Pancreas (tissue), 10 donors: ENCODE results near the gene ACER1. TPM values are rescaled to one million over a fixed set of nuclear protein-coding genes. Genes with fewer than 3 reads are reported as not detected.

Source experiments
- ATAC-seq, 4 donors: fragments of 200-7000 bp; cut with Tn5 transposase; one replicate each; pipeline versions ENCODE4 v1.8.0 to v1.9.1; 2020; ENCODE audit warnings: mild to moderate bottlenecking in 4 of 4, moderate library complexity in 4 of 4
- DNase-seq, 6 donors: peaks; one replicate each; pipeline ENCODE4 v3.0.0-alpha.2; 2020
- FAIRE-seq: peaks from 2 replicates; lab custom pipeline; 2012; peaks lifted over from hg19 to GRCh38; lab: Jason Lieb, UNC
- H3K27ac ChIP-seq, 4 donors: fragments of 200-600 bp; sonication (generic); 1 replicate in 3 of 4; 2 replicates in 1 of 4; pipeline versions ENCODE4 v1.5.0 to v1.8.0; 2020
- H3K27me3 ChIP-seq, 4 donors: fragments of 200-600 bp; one replicate each; pipeline ENCODE4 v1.8.0; 2021
- H3K36me3 ChIP-seq, 3 donors: fragments of 200-600 bp; sonication (generic) in 1 of 3; one replicate each; pipeline versions ENCODE4 v1.5.0 to v1.8.0; 2020 to 2021
- H3K4me1 ChIP-seq, 3 donors: fragments of 200-600 bp; one replicate each; pipeline ENCODE4 v1.8.0; 2021
- H3K4me3 ChIP-seq, 4 donors: fragments of 200-600 bp; sonication (generic) in 2 of 4; one replicate each; pipeline versions ENCODE4 v1.5.0 to v1.8.0; 2020 to 2021
- H3K9me3 ChIP-seq, 4 donors: fragments of 200-600 bp; one replicate each; pipeline ENCODE4 v1.8.0; 2021
- CTCF ChIP-seq, 4 donors: fragments of 200-600 bp; sonication (generic) in 3 of 4; IDR thresholded peaks; one replicate each; pipeline versions ENCODE4 v1.5.0 to v1.8.0; 2021; ENCODE audit warnings: antibody characterized with exemption in 4 of 4
- WGBS, 2 donors: extraction: QIAGEN DNeasy Blood & Tissue Kit; methylation state at CpG; one replicate each; pipeline ENCODE4 v1.1.7; 2013; 5-methylcytosine and 5-hydroxymethylcytosine counted together
- intact Hi-C, 3 donors: fragments of 100-400 bp; cut with DNase I; formaldehyde crosslinking; loops; one replicate each; pipeline versions ENCODE4 v1.11.1 to v1.14.2; 2022
- polyA plus RNA-seq, 2 donors: library from polyadenylated mRNA; stranded (reverse); fragments of 200-250 nt; gene quantifications; one replicate each; pipeline ENCODE4 v1.2.3, GENCODE V29; 2013
- total RNA-seq, 6 donors: library from RNA; stranded (reverse); fragmentation: NEBNext Ultra II Directional in 4 of 6; extraction: Animal tissue kit (Norgen Biotek cat#: 25700) in 4 of 6; gene quantifications; one replicate each; pipeline versions ENCODE4 v1.2.1 to v1.2.4, GENCODE V29; 2021 to 2023
- donor health status: healthy with polysubstance abuse.
- donor health status: DM: no; HTN: no; CAD: no; lungs with moderate emphysema.
- donor health status: DM: no; HTN: no; CAD: no.
- donor health status: control.
- donor health status: control.
- donor health status: Bipolar disorder and iron deficiency.
- donor health status: DM: yes; HTN: yes; CAD: no.
- donor health status: DM: no; HTN: no; CAD: no.
- donor health status: DM: no; HTN: no; CAD: no.
- donor health status: DM: yes; HTN: yes; CAD: no.

Gene ACER1
- total and polyA plus RNA-seq, 8 donors: not detected

DNA sequence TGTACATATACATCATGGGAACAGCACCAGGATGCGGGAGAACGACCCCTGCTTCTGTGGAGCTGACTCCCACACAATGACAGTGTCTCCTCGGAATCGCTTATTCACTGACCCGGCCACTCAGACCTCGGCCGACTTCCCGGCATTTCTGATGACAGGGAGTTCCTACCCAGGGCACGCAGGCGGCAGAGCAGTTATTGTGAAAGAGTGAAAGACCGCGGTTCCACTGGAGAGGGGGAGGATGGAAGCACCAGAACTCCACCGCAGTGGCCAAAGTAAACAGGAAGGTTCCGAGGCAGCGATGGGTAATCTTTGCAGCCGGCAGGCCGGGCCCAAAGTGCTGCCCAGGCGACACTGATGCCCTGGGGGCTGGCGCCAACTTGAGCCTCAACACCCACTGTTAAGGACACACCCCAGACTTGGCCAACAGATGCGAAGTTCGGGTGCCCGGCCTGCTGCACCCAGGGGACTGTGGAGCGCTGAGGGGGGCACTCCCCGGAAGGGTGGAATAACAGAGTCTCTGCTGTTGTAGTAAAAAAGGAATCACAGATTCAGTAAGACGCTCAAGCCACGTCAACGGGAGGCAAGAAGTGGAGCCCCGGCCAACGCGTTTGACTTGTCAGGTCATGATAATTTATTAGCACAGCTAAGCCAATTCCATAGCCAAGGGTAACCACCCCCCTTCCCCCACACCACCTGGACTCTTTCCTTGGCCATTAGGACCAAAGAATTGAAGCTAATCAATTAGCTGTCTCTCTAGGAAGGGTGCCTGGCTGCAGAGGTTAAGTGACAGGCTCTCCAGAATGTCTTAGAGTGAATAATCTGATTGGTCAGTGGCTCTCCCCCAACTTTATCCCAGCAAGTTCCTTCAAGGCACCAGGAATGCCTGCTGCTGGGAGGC lies 59.5 kb downstream of the ACER1 start:
- 1 to 4% methylated on average over 30 of the region's 30 CpGs for WGBS, 2 donors
- no peak for TF ChIP-seq CTCF (IDR thresholded peaks at IDR 0.05)
- peak; percentile 76 to 81 (median 79) for ATAC-seq
- Histone ChIP-seq H3K27me3 (no peaks in the 10 kb centered on the region), H3K4me1 (peaks cover 37 to 58% (median 47%) of the 10 kb centered on the region in 3 donors), H3K9me3 (no peaks in the 10 kb centered on the region), H3K4me3 (peak overlapping the region in 2 of 4 donors; percentile 15 to 21), H3K27ac (peak overlapping the region; percentile 50 to 81 (median 66)), H3K36me3 (peaks cover 0 to 12% (median 0%) of the 10 kb centered on the region in 3 donors)
- peak; percentile 71 to 86 (median 77) for DNase-seq
- no peak for FAIRE-seq
- intact Hi-C loops: no loop called here

- intact Hi-C loops: no loop called here
- DNase-seq: no peak
- Histone ChIP-seq H3K4me1 (peaks cover 37 to 52% (median 46%) of the 10 kb centered on the region in 3 donors), H3K9me3 (no peaks in the 10 kb centered on the region), H3K4me3 (peak overlapping the region in 2 of 4 donors; percentile 15 to 21), H3K36me3 (peaks cover 0 to 13% (median 0%) of the 10 kb centered on the region in 3 donors), H3K27ac (peak overlapping the region; percentile 50 to 81 (median 66)), H3K27me3 (no peaks in the 10 kb centered on the region)
- no peak for ATAC-seq
- FAIRE-seq: no peak
- 67 to 76% methylated on average over 22 of the region's 22 CpGs for WGBS, 2 donors
- no peak for TF ChIP-seq CTCF (IDR thresholded peaks at IDR 0.05)
These were observed 60.4 kb downstream of the ACER1 start for GRCh38 chr19:6272913-6273600.

DNA sequence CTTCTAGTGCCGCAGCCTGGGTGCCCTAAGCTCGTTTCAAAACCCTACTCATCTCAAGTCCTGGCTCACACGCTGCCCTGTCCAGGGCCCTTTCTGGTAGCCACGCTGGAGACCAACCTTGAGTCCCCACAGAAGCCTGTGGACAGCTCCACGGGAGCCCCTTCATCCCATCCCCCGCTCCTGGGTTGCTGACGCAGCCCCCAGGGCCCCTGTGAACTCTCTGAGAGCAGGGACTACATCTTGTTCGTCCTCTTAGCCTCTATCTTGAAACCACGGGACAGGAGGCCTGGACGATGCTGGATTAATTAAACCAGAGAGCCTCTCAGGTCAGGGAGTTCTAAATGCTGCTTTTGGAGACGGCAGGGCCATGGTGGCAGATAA lies 61.0 kb downstream of the ACER1 start:
- Histone ChIP-seq H3K36me3 (peaks cover 0 to 13% (median 0%) of the 10 kb centered on the region in 3 donors), H3K9me3 (no peaks in the 10 kb centered on the region), H3K27ac (peak overlapping the region in 3 of 4 donors; percentile 1 to 81 (median 58)), H3K4me1 (peaks cover 37 to 46% (median 45%) of the 10 kb centered on the region in 3 donors), H3K4me3 (no peak overlapping the region), H3K27me3 (no peaks in the 10 kb centered on the region)
- intact Hi-C loops: no loop called here
- ATAC-seq (no peak), DNase-seq (no peak), FAIRE-seq (no peak)
- no peak for TF ChIP-seq CTCF (IDR thresholded peaks at IDR 0.05)
- 36 to 43% methylated on average over 11 of the region's 11 CpGs for WGBS, 2 donors

DNA sequence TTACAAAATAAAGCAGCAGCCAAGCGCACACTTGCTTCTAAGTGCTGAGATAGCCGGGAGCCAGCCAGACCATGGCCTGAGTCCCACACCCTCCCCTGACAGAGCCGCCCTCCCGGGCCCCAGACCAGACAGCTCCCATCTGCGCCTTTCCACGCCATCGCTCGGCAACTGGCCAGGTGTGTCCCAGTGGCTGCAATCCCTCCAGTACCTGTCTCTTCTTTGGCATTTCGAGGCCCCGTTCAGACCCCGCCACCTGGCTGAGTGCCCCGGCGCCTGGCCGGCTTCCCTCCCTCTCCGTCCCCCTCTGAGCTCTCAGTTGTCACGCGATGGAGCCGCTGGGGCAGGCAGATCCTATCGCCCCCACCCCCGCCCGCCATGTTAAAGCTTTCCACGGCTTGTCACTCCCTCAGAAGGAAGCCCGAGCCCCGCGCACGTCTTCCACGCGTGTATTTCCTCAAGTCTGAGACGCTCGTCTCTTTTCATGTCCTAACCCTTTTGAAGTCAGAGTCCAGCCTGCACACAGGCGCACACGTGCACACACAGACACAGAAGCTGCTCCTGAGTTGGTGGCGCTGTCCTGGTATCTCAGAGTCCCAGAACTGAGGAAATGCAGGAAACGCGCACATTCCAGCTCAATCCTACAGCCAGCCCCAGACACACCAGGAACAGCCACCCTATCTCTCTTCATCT lies 61.5 kb downstream of the ACER1 start:
- intact Hi-C loops: no loop called here
- DNase-seq (peak; percentile 65 to 92 (median 78)), ATAC-seq (peak; percentile 35 to 74 (median 68)), FAIRE-seq (no peak)
- Histone ChIP-seq H3K4me1 (peaks cover 37 to 46% (median 45%) of the 10 kb centered on the region in 3 donors), H3K27ac (peak overlapping the region in 3 of 4 donors; percentile 1 to 81 (median 58)), H3K4me3 (peak overlapping the region in 2 of 4 donors; percentile 2 to 36), H3K27me3 (no peaks in the 10 kb centered on the region), H3K9me3 (no peaks in the 10 kb centered on the region), H3K36me3 (peaks cover 0 to 13% (median 0%) of the 10 kb centered on the region in 3 donors)
- 3 to 5% methylated on average over 28 to 35 of the region's 35 CpGs for WGBS, 2 donors
- TF ChIP-seq CTCF (IDR thresholded peaks at IDR 0.05): no peak
